Measurements from ENCODE around the gene PSMA6. TPM values are rescaled to one million over a fixed set of nuclear protein-coding genes. Genes with fewer than 3 reads are reported as not detected.

Gene PSMA6
- total and polyA plus RNA-seq, 2 of the 13 experiments (the other 11 are each of a cell fraction or from before 2014, with no cell fraction given) = 525 to 1,109 TPM

DNA sequence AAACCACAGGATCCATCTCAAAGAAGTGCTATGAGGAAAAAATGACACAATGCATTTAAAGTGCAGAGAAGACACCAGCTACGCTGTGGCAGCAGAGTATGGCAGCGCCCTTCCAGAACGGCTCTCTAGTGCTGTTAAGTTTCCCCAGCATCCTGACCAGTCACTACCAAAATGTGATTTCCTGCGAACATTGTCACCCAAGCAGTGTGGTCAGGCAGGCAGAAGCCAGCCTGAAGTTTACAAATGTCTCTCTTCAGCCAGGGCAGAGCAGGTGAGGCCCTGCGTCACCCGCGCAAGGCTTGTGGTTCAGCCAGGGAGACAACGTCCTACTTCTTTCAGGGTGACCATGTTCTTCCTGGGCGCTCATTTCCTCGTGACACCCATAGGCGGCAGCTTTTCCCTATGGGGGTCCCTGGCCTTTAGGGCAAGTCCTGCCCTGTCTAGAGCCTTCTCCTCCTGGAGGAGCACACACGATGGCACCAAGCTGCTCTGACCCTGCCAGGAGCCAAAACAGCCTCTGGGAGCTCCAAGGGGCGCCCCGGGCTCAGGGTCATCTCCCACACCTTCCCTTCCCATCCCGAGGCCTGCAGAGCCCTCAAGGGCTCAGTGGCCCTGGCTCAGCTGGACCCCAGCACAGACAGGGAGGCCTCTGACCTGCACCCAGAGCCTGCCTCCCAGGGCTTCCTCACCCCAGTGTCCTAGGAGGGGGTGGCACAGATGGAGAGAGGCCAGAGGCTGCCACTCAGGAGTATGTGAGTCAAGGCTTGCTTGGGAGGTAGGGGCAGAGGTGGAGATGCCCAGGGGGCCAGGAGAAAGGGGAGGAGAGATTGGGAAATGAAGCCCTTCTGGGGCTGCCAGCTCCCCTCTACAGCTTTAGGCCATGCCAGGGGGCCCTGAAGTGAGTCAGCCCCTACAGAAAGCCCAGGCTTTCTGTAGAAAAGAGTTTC lies 41.9 kb downstream of the PSMA6 start (continued):
- no peak for TF ChIP-seq ASH2L (IDR thresholded peaks at IDR 0.05; ENCODE audit: insufficient read length, low read depth, low read length)
- TF ChIP-seq, protein P1, sequence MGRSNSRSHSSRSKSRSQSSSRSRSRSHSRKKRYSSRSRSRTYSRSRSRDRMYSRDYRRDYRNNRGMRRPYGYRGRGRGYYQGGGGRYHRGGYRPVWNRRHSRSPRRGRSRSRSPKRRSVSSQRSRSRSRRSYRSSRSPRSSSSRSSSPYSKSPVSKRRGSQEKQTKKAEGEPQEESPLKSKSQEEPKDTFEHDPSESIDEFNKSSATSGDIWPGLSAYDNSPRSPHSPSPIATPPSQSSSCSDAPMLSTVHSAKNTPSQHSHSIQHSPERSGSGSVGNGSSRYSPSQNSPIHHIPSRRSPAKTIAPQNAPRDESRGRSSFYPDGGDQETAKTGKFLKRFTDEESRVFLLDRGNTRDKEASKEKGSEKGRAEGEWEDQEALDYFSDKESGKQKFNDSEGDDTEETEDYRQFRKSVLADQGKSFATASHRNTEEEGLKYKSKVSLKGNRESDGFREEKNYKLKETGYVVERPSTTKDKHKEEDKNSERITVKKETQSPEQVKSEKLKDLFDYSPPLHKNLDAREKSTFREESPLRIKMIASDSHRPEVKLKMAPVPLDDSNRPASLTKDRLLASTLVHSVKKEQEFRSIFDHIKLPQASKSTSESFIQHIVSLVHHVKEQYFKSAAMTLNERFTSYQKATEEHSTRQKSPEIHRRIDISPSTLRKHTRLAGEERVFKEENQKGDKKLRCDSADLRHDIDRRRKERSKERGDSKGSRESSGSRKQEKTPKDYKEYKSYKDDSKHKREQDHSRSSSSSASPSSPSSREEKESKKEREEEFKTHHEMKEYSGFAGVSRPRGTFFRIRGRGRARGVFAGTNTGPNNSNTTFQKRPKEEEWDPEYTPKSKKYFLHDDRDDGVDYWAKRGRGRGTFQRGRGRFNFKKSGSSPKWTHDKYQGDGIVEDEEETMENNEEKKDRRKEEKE (IDR thresholded peaks at IDR 0.05) = no peak
- TF ChIP-seq ZNF572 (CRISPR knock-in tag; IDR thresholded peaks at IDR 0.05) = no peak
- TF ChIP-seq BCL6 (CRISPR knock-in tag; IDR thresholded peaks at IDR 0.05) = peak; percentile 60; the same call in 1 of the 2 replicates
- no peak for TF ChIP-seq ISX (CRISPR knock-in tag; conservative IDR thresholded peaks at IDR 0.05)
- peak; percentile 76; the same call in 1 of the 2 replicates for TF ChIP-seq KDM5B (CRISPR knock-in tag; IDR thresholded peaks at IDR 0.05; ENCODE audit: borderline replicate concordance)
- TF ChIP-seq AFF4 (CRISPR knock-in tag; IDR thresholded peaks at IDR 0.05) = no peak
- no peak for TF ChIP-seq SP4 (CRISPR knock-in tag; IDR thresholded peaks at IDR 0.05)
- TF ChIP-seq, protein P2, sequence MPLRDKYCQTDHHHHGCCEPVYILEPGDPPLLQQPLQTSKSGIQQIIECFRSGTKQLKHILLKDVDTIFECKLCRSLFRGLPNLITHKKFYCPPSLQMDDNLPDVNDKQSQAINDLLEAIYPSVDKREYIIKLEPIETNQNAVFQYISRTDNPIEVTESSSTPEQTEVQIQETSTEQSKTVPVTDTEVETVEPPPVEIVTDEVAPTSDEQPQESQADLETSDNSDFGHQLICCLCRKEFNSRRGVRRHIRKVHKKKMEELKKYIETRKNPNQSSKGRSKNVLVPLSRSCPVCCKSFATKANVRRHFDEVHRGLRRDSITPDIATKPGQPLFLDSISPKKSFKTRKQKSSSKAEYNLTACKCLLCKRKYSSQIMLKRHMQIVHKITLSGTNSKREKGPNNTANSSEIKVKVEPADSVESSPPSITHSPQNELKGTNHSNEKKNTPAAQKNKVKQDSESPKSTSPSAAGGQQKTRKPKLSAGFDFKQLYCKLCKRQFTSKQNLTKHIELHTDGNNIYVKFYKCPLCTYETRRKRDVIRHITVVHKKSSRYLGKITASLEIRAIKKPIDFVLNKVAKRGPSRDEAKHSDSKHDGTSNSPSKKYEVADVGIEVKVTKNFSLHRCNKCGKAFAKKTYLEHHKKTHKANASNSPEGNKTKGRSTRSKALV (CRISPR knock-in tag; IDR thresholded peaks at IDR 0.05) = no peak; the same call in none of the 2 replicates
- TF ChIP-seq MEIS2 (CRISPR knock-in tag; IDR thresholded peaks at IDR 0.05) = peak; percentile 63
- TF ChIP-seq, protein P3, sequence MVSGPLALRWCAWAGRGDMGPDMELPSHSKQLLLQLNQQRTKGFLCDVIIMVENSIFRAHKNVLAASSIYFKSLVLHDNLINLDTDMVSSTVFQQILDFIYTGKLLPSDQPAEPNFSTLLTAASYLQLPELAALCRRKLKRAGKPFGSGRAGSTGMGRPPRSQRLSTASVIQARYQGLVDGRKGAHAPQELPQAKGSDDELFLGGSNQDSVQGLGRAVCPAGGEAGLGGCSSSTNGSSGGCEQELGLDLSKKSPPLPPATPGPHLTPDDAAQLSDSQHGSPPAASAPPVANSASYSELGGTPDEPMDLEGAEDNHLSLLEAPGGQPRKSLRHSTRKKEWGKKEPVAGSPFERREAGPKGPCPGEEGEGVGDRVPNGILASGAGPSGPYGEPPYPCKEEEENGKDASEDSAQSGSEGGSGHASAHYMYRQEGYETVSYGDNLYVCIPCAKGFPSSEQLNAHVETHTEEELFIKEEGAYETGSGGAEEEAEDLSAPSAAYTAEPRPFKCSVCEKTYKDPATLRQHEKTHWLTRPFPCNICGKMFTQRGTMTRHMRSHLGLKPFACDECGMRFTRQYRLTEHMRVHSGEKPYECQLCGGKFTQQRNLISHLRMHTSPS (CRISPR knock-in tag; IDR thresholded peaks at IDR 0.05; ENCODE audit: low read depth) = peak; percentile 49
- peak; percentile 69 for TF ChIP-seq SP5 (CRISPR knock-in tag; IDR thresholded peaks at IDR 0.05; ENCODE audit: borderline replicate concordance, low read depth)
- no peak for TF ChIP-seq ZNF709 (CRISPR knock-in tag; IDR thresholded peaks at IDR 0.05)
- TF ChIP-seq RNF2 (conservative IDR thresholded peaks at IDR 0.05; ENCODE audit: low read depth) = no peak
- TF ChIP-seq, protein P4, sequence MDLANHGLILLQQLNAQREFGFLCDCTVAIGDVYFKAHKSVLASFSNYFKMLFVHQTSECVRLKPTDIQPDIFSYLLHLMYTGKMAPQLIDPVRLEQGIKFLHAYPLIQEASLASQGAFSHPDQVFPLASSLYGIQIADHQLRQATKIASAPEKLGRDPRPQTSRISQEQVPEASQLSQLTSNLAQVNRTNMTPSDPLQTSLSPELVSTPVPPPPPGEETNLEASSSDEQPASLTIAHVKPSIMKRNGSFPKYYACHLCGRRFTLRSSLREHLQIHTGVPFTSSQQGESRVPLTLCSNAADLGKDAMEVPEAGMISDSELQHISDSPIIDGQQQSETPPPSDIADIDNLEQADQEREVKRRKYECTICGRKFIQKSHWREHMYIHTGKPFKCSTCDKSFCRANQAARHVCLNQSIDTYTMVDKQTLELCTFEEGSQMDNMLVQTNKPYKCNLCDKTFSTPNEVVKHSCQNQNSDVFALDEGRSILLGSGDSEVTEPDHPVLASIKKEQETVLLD (CRISPR knock-in tag; IDR thresholded peaks at IDR 0.05; ENCODE audit: low read depth) = no peak
- no peak for TF ChIP-seq FOXA1 (IDR thresholded peaks at IDR 0.05)
- TF ChIP-seq FOXA1 (CRISPR knock-in tag; IDR thresholded peaks at IDR 0.05) = no peak
